Activated CD8-positive, alpha-beta memory T cell treated with anti-CD3 and anti-CD28 coated beads, Interleukin-2, amount 50 U/mL, for 4 hours (primary cell): Measurements from ENCODE around the gene ELOVL5.
A peak's percentile ranks its signal among the peaks of the same experiment; 100 is the strongest.

Experiments
- DNase-seq: peaks from one replicate; pipeline ENCODE4 v3.0.0-alpha.2; 2020

Gene ELOVL5

GRCh38 chr6:53302678-53303360 is 45.9 kb downstream of the ELOVL5 start:
- DNase-seq = no peak

GRCh38 chr6:53301801-53302537 is 46.8 kb downstream of the ELOVL5 start:
- DNase-seq = no peak

GRCh38 chr6:53300656-53301551 is 47.8 kb downstream of the ELOVL5 start:
- no peak for DNase-seq

GRCh38 chr6:53299331-53300005 is 49.3 kb downstream of the ELOVL5 start:
- no peak for DNase-seq

GRCh38 chr6:53297004-53297403 is 51.7 kb downstream of the ELOVL5 start:
- no peak for DNase-seq

GRCh38 chr6:53295176-53295575 is 53.6 kb downstream of the ELOVL5 start:
- no peak for DNase-seq

GRCh38 chr6:53294611-53295010 is 54.1 kb downstream of the ELOVL5 start:
- no peak for DNase-seq

- peak; percentile 38 for DNase-seq
These were observed 54.7 kb downstream of the ELOVL5 start for GRCh38 chr6:53294095-53294494.

GRCh38 chr6:53293691-53294090 is 55.1 kb downstream of the ELOVL5 start:
- no peak for DNase-seq

GRCh38 chr6:53290537-53291510 is 57.9 kb downstream of the ELOVL5 start:
- DNase-seq = no peak

- DNase-seq = no peak
These were observed 61.2 kb downstream of the ELOVL5 start for GRCh38 chr6:53287336-53288225.

- DNase-seq = no peak
These were observed 63.8 kb downstream of the ELOVL5 start for GRCh38 chr6:53284901-53285300.

GRCh38 chr6:53282741-53283140 is 66.0 kb downstream of the ELOVL5 start:
- no peak for DNase-seq

GRCh38 chr6:53282234-53282633 is 66.5 kb downstream of the ELOVL5 start:
- no peak for DNase-seq

- DNase-seq = no peak
These were observed 67.1 kb downstream of the ELOVL5 start for GRCh38 chr6:53281518-53282215.

- no peak for DNase-seq
These were observed 68.5 kb downstream of the ELOVL5 start for GRCh38 chr6:53280207-53280606.

GRCh38 chr6:53279293-53279692 is 69.5 kb downstream of the ELOVL5 start:
- no peak for DNase-seq

- no peak for DNase-seq
These were observed 75.4 kb downstream of the ELOVL5 start for GRCh38 chr6:53273370-53273769.

- no peak for DNase-seq
These were observed 78.9 kb downstream of the ELOVL5 start for GRCh38 chr6:53269827-53270226.
